ENCODE results near the gene ZNF865. TPM values are rescaled to one million over a fixed set of nuclear protein-coding genes. Genes with fewer than 3 reads are reported as not detected.

The ZNF865 gene
- total and polyA plus RNA-seq, 2 of the 4 experiments (the other 2 are of a cell fraction): under 0.01 to 4.6 TPM

- Histone ChIP-seq H2BK15ac (ENCODE audit: low read depth, low read length) (no peak overlapping the region), H4K20me1 (ENCODE audit: insufficient read depth, low read length) (peaks cover 89% of the 10 kb centered on the region), H3K36me3 (ENCODE audit: control insufficient read depth, insufficient read depth, low read length) (peaks cover 85% of the 10 kb centered on the region), H3K18ac (ENCODE audit: low read depth, low read length) (no peak overlapping the region), H2AFZ (replicated peaks; ENCODE audit: low read length, poor library complexity) (no peak overlapping the region), H3K79me1 (ENCODE audit: low read depth in 1 of 2, low read length in 2 of 2) (peaks cover 19 to 70% of the 10 kb centered on the region in 2 experiments), H3K9me3 (ENCODE audit: control insufficient read depth, insufficient read depth, low read length) (no peaks in the 10 kb centered on the region), H3K23ac (ENCODE audit: low read depth, low read length) (no peak overlapping the region), H2BK120ac (ENCODE audit: low read depth, low read length) (no peak overlapping the region), H4K5ac (ENCODE audit: low read depth, low read length) (no peak overlapping the region), H3K9ac (ENCODE audit: low read depth, low read length) (no peak overlapping the region), H3K9me1 (ENCODE audit: insufficient read depth, low read length) (no peaks in the 10 kb centered on the region), H3K4ac (ENCODE audit: low read depth, low read length) (no peak overlapping the region), H2AK5ac (ENCODE audit: low read depth, low read length) (no peak overlapping the region), H2BK20ac (ENCODE audit: low read depth, low read length) (no peak overlapping the region), H3K4me1 (ENCODE audit: control insufficient read depth, insufficient read depth, low read length) (no peaks in the 10 kb centered on the region), H3K4me2 (ENCODE audit: low read depth, low read length) (no peak overlapping the region), H3K56ac (ENCODE audit: extremely low read depth, insufficient read depth, low read length) (no peak overlapping the region), H3K14ac (replicated peaks; ENCODE audit: low read depth, low read length) (no peak overlapping the region), H3K4me3 (ENCODE audit: insufficient read depth, low read depth, low read length) (no peak overlapping the region), H4K8ac (ENCODE audit: low read depth in 2 of 2, low read length in 2 of 2) (no peak overlapping the region), H3K27ac (ENCODE audit: insufficient read depth, low read length) (no peak overlapping the region), H2AK9ac (replicated peaks; ENCODE audit: low read depth, low read length, poor library complexity) (no peak overlapping the region), H4K91ac (ENCODE audit: insufficient read depth, low read depth, low read length) (no peak overlapping the region), H2BK5ac (ENCODE audit: low read depth, low read length, poor library complexity, severe bottlenecking) (no peak overlapping the region), H3K27me3 (ENCODE audit: control insufficient read depth, insufficient read depth, low read length) (no peaks in the 10 kb centered on the region)
- no TSS peak for BruUV-seq (replicated peaks)
- ATAC-seq (ENCODE audit: low read depth) (no peak), DNase-seq (no peak)
- 97% methylated on average over 12 of the region's 20 CpGs; no CpG with 5 or more reads in 1 of the 2 experiments for WGBS, 2 experiments (ENCODE audit: extremely low coverage in 2 of 2, insufficient read length in 1 of 2)
- in situ Hi-C loops (cut with MboI; ENCODE audit: low sequenced_read_pairs) (loop anchor here (25.0 kb wide), 2 partner anchors 1202 to 1527 kb away; partner anchors contain the start of genes CDC42EP5, CNOT3 and LENG9), dilution Hi-C loops (cut with HindIII; ENCODE audit: low sequenced_read_pairs, unreplicated experiment) (no loop called here), intact Hi-C loops (cut with micrococcal nuclease) (no loop called here)
- no peak for TF ChIP-seq BHLHE40 (IDR thresholded peaks at IDR 0.05; ENCODE audit: low read depth, low read length)
- TF ChIP-seq MXI1 (IDR thresholded peaks at IDR 0.05; ENCODE audit: borderline replicate concordance, low read depth, low read length): no peak
- TF ChIP-seq, protein P1, sequence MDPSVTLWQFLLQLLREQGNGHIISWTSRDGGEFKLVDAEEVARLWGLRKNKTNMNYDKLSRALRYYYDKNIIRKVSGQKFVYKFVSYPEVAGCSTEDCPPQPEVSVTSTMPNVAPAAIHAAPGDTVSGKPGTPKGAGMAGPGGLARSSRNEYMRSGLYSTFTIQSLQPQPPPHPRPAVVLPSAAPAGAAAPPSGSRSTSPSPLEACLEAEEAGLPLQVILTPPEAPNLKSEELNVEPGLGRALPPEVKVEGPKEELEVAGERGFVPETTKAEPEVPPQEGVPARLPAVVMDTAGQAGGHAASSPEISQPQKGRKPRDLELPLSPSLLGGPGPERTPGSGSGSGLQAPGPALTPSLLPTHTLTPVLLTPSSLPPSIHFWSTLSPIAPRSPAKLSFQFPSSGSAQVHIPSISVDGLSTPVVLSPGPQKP (IDR thresholded peaks at IDR 0.05; ENCODE audit: borderline replicate concordance, low read depth, low read length): no peak
- TF ChIP-seq MAZ (IDR thresholded peaks at IDR 0.05; ENCODE audit: borderline replicate concordance, low read depth, low read length): no peak
- no peak for TF ChIP-seq SMC3 (IDR thresholded peaks at IDR 0.05; ENCODE audit: low read depth, low read length)
- no peak for TF ChIP-seq RAD21 (IDR thresholded peaks at IDR 0.05; ENCODE audit: low read length)
- no peak for TF ChIP-seq NFE2L2 (IDR thresholded peaks at IDR 0.05; ENCODE audit: low read depth, low read length)
- no peak for TF ChIP-seq RFX5 (IDR thresholded peaks at IDR 0.05; ENCODE audit: low read depth, low read length)
- ChIA-PET CTCF (no interaction called here), POLR2A (ENCODE audit: unreplicated experiment) (no interaction called here)
Measured at GRCh38 chr19:55663846-55664536, 58.5 kb downstream of the ZNF865 start.

Data from IMR-90 (cell line).